SKM-1 treated with dmso at 0.1 percent for 144 hours (cell line): ENCODE results near the gene FPGT.
A peak's percentile ranks its signal among the peaks of the same experiment; 100 is the strongest.
"Not testable (repeated sequence)": the region's sequence is repeated elsewhere in the genome, so short reads cannot be mapped to it uniquely, and the experiment has no call there.

ENCODE experiments used
- DNase-seq: peaks from one replicate; lab custom pipeline; 2025; ENCODE audit not compliant: unreplicated experiment; lab: John Stamatoyannopoulos, UW

The FPGT gene

GRCh38 chr1:74197657-74198552, at the start of gene FPGT, which contains the start of gene LRRIQ3:
Gene FPGT, plus strand, starts transcription at chr1:74198242. Its CDS starts 37 bp downstream, at chr1:74198279.
Gene LRRIQ3, minus strand, starts transcription at chr1:74198176. Its CDS starts 14,492 bp downstream, at chr1:74183684.
- DNase-seq, result peak; percentile 86

DNA sequence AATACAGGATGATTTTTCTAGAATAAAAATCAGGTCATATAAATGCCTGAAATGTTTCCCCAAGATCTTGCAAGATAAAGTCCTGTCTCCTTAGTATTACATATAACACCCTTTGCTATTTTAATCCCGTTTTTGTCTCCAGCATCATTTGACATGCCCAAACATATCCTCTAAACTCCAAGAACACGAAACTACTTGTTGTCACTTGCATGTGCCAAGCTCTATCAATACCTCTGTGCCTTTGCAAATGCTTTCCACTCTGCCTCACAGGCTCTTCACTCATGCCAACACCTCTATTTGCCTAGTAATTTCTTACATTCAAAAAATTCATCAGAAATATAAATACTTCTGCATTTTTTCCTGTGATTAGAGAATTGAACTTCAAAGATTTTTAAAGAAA, 38.0 kb upstream of the FPGT start:
- no peak for DNase-seq

DNA sequence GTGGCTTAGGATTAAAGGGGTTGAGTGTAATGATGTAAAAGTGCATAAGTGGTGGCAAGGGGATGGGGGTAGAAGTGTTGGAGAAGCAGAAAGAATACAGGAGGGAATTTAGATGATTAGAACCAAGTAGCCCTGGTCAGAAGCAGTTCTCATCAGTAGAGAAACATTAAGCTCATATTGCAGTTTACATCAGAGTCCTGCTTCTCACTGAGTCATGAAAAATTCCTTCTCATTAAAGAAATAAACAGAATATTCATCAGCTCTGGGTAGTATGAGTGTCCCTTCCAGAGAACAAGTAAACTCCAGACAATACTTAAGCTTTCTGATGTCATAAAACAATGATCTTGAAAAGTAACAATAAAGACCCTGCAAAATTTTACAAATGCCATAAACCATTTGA, 36.5 kb upstream of the FPGT start:
- no peak for DNase-seq

GRCh38 chr1:74162333-74162732, 35.7 kb upstream of the FPGT start:
- DNase-seq, result no peak

GRCh38 chr1:74174423-74174822, 23.6 kb upstream of the FPGT start:
- DNase-seq, result not testable (repeated sequence)

DNA sequence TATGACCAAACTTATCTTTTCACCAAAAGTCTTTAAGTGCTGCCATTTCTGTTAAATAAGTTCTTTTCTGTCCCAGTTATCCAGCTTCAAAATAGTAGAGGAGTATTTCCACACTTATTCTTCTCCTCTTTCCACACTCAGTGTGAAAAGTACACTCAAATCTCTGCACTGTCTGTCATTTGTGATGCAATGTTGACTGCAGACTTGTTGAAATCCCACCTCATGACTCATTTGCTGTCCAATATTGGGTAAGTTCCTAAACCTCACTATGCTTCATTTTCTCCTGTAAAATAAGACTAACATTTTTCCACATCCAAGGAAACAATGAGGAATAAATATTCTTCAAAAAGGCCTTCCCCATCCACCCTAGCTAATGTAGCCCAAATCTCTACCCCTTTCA, 17.6 kb upstream of the FPGT start:
- DNase-seq, result peak; percentile 10

GRCh38 chr1:74193908-74194307, 4.1 kb upstream of the FPGT start:
- no peak for DNase-seq

DNA sequence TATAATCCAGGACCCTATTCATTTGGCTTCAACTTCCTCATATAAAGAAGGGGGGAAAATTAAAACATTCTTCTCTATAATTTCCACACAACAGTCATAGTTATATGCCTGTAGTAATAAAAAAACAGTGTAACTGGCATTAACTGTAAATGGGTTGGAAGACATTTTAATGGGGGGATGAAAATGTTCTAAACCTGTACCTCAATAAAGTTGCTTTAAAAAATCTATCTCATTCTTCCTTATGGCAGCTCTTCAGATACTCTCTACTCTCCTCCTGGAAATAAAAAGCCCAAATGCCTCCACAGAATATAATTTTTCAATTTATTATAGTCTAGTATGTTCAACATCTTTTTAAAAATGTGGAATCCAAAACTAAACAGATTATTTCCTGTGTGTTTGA, 2.7 kb upstream of the FPGT start:
- DNase-seq, result no peak

GRCh38 chr1:74197255-74197654, 787 bp upstream of the FPGT start:
- no peak for DNase-seq

DNA sequence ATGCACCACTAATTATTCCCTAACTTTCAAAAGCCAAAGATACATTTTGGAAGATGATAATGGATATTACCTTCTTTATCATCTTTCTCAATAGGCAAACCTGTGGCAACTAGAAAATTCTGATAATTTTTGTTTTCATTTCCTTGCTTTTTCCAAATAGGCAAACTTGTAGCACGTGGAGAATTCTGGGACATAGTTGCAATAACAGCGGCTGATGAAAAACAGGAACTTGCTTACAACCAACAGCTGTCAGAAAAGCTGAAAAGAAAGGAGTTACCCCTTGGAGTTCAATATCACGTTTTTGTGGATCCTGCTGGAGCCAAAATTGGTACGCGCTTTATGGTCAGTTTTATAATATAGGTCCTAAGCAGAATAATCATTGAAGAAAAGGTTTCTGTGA, 1.5 kb downstream of the FPGT start:
- DNase-seq, result peak; percentile 7

GRCh38 chr1:74205266-74205665, 7.2 kb downstream of the FPGT start:
- no peak for DNase-seq

GRCh38 chr1:74215229-74215628, 17.2 kb downstream of the FPGT start:
- no peak for DNase-seq

GRCh38 chr1:74222701-74223100, 24.7 kb downstream of the FPGT start:
- no peak for DNase-seq

DNA sequence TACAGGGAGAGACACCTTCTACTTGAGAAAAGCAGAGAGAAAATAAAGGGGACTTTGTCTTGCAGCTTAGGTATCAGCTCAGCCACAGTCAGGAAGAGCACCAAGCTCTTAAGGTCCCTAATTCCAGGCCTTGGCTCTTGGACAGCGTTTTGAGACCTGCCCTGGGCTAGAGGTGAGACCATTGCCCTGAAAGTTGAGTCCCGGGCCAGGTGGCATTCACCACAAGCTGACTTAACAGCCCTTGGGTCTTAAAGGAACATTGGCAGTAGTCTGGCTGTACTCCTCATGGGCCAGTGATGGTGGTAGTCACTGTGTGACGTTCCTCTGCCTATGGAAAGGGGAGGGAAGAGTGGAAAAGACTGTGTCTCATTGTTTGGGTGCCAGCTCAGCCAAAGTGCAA, 25.4 kb downstream of the FPGT start:
- no peak for DNase-seq

- DNase-seq, result no peak
These were observed 37.1 kb downstream of the FPGT start, which contains the start of gene TNNI3K for GRCh38 chr1:74235153-74235552. Gene TNNI3K, plus strand, starts transcription at chr1:74235387. Its CDS starts 65 bp downstream, at chr1:74235452.

- DNase-seq, result no peak
These were observed 38.4 kb downstream of the FPGT start for GRCh38 chr1:74236440-74236839.

DNA sequence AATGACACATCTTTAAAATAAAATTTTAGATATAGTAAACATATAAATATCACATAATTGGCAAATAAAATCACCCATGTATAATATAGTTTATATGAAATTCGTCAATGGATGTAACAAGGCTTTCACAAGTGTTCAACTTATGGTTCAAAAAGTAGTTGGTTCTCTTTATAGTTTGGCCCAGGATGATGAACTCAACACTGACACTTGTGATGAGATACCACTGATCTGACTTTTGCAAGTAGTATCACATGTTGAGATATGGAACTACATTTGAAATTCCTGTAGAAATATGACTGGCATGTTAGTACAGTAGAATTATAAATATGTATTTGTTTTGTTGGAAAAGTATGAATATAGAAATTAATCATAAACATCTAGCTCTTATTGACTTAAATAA, 39.0 kb downstream of the FPGT start:
- no peak for DNase-seq

GRCh38 chr1:74237787-74238186, 39.7 kb downstream of the FPGT start:
- no peak for DNase-seq

- DNase-seq, result no peak
These were observed 47.2 kb downstream of the FPGT start for GRCh38 chr1:74245168-74245772.

DNA sequence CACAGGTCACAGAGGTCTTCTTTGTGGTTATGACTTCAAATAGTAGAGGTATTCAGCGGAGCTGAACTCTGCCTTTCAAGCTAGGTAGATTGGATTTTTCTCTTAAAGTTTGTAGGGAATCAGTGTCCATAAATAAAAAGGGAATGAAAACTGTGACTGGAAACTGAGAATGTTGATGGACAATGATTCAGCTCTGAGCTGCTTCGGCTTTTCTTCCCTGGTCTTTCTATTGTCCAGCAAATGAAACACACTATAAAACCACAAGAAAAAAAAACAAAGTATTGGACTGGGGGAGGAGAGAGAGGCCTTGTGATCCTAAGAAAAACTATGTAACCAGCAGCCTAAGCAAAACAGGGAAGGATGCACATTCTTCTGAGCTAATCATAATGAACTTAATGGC, 48.3 kb downstream of the FPGT start:
- no peak for DNase-seq

DNA sequence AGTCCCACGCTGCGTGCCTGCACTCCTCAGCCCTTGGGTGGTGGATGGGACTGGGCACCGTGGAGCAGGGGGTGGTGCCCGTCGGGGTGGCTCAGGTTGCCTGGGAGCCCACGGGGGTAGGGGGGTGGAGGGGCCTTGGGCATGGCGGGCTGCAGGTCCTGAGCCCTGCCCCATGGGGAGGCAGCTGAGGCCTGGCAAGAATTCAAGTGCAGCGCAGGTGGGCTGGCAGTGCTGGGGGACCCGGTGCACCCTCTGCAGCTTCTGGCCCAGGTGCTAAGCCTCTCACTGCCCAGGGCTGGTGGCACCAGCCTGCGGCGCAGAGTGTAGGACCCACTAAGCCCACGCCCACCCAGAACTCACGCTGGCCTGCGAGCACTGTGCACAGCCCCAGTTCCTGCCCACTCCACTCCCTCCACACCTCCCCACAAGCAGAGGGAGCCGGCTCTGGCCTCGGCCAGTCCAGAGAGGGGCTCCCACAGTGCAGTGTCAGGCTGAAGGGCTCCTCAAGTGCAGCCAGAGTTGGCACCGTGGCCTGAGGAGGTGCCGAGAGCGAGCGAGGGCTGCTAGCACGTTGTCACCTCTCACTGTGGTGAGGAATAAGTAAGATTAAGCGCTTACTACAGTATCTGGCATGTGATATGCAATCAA, 50.0 kb downstream of the FPGT start:
- DNase-seq, result no peak
